Fibroblast of skin of back (primary cell): ENCODE results near the gene IGFBP1.

ENCODE experiments used
- DNase-seq: peaks from one replicate; pipeline ENCODE4 v3.0.0-alpha.2; 2013

IGFBP1 gene

GRCh38 chr7:45881280-45881758 lies 7.0 kb upstream of the IGFBP1 start:
- DNase-seq: no peak

- DNase-seq: peak; percentile 51
These were observed 6.4 kb upstream of the IGFBP1 start for GRCh38 chr7:45881759-45882464.

- DNase-seq: no peak
These were observed 5.8 kb upstream of the IGFBP1 start for GRCh38 chr7:45882465-45882810.

- no peak for DNase-seq
These were observed 4.2 kb upstream of the IGFBP1 start for GRCh38 chr7:45884136-45884535.

- peak; percentile 80 for DNase-seq
These were observed 2.9 kb upstream of the IGFBP1 start for GRCh38 chr7:45885264-45885882.

GRCh38 chr7:45886931-45887667 lies 1.2 kb upstream of the IGFBP1 start:
- DNase-seq: no peak

GRCh38 chr7:45888993-45889366 lies 692 bp downstream of the IGFBP1 start:
- DNase-seq: no peak

- no peak for DNase-seq
These were observed 1.2 kb downstream of the IGFBP1 start for GRCh38 chr7:45889367-45890067.

GRCh38 chr7:45890125-45890901 lies 2.0 kb downstream of the IGFBP1 start:
- no peak for DNase-seq

- peak; percentile 55 for DNase-seq
These were observed 2.7 kb downstream of the IGFBP1 start for GRCh38 chr7:45890902-45891461.

GRCh38 chr7:45891462-45892402 lies 3.4 kb downstream of the IGFBP1 start:
- DNase-seq: no peak

GRCh38 chr7:45892407-45893035 lies 4.2 kb downstream of the IGFBP1 start:
- DNase-seq: no peak

GRCh38 chr7:45893374-45893995 lies 5.2 kb downstream of the IGFBP1 start:
- DNase-seq: no peak

GRCh38 chr7:45893996-45894664 lies 5.8 kb downstream of the IGFBP1 start:
- DNase-seq: no peak

- DNase-seq: no peak
These were observed 6.4 kb downstream of the IGFBP1 start for GRCh38 chr7:45894665-45895062.

- peak; percentile 83 for DNase-seq
These were observed 8.9 kb downstream of the IGFBP1 start for GRCh38 chr7:45897042-45897690.

- DNase-seq: peak; percentile 45
These were observed 9.9 kb downstream of the IGFBP1 start for GRCh38 chr7:45898222-45898621.

GRCh38 chr7:45901566-45901965 lies 13.3 kb downstream of the IGFBP1 start:
- DNase-seq: no peak

GRCh38 chr7:45902820-45903219 lies 14.5 kb downstream of the IGFBP1 start:
- no peak for DNase-seq
